ENCODE measurements around the gene THAP9.

- TF ChIP-seq CTCF (IDR thresholded peaks at IDR 0.05; ENCODE audit: poor library complexity, severe bottlenecking) (no peak), EP300 (conservative IDR thresholded peaks at IDR 0.05; ENCODE audit: poor library complexity, severe bottlenecking) (no peak)
Observed at GRCh38 chr4:82861529-82861928, 39.0 kb upstream of the THAP9 start.
